ENCODE data around the gene ACBD6. TPM values are rescaled to one million over a fixed set of nuclear protein-coding genes. Genes with fewer than 3 reads are reported as not detected.
"Not testable (repeated sequence)": the region's sequence is repeated elsewhere in the genome, so short reads cannot be mapped to it uniquely, and the experiment has no call there.

ACBD6 gene, protein sequence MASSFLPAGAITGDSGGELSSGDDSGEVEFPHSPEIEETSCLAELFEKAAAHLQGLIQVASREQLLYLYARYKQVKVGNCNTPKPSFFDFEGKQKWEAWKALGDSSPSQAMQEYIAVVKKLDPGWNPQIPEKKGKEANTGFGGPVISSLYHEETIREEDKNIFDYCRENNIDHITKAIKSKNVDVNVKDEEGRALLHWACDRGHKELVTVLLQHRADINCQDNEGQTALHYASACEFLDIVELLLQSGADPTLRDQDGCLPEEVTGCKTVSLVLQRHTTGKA
- 47.4 and 49.0 TPM in 2 replicates for polyA plus RNA-seq (2011; rRNA removed)
- 38.8 and 43.2 TPM in 2 replicates for polyA minus RNA-seq (2011; rRNA and poly(A)+ RNA removed)

DNA sequence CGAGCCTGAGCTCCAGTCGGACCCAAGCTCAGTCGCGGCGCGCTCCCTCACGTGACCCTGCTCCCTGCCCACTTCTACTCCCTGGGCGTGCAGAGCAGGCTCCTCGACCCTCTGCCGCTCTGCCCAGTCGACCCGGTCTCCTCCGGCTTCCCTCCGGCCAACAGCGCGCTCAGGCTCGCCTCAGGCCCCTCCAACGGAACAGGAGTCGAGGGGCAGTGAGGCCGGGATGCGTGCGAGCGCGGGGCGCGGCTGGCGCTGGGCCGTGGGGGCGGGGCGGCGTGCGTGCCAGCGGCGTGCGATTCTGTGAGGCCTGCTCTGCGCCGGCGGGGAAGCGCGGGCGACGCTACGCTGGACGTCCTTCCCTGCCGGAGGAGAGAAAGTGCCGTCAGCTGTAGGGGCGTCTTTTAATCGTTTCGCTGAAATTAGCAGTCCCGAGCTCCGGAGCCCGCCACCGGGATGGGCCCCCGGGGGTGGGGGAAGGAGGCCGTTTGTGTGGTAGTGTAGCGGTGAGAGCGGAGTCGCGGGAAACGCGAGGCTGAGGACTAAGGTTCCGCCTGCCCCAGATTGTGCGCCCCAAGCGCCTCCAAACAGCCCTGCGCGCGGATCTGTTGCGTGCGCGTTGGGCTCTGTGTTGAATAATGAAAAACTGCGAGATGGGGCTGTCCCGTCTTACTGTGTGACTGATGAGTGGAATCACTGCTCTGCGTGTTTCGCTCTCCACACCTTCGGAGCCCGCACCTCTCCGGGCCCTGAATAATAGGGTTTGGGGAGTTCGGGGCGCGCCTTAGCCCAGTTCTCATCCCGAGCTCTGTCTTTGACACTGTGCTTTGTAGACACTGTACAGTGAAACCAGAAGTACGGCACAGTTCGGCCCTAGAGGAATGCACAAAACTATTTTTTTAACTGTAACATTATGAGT, at the start of gene ACBD6:
ACBD6 (minus strand) TSS at position 217 of the 919 bp plus-strand sequence. CDS start 311 bp downstream, outside the sequence.
- POLR2A ChIA-PET = interaction anchor here (0.5 kb wide), 1 partner anchor 396 kb away, joined by 3 read pairs; no protein-coding TSS in a partner anchor
- CTCF ChIA-PET = interaction anchor here (0.9 to 6.0 kb wide), 6 partner anchors 10 to 326 kb away, joined by 3 to 40 read pairs (median 3); no protein-coding TSS in a partner anchor
- no peaks in the 10 kb centered on the region for H3K36me3 ChIP-seq (ENCODE audit: control insufficient read depth, insufficient read depth, low read length)
- peak within 1 kb of the TSS; percentile 95 for H3K4me3 ChIP-seq (ENCODE audit: low read depth, low read length)
- H3K27me3 ChIP-seq (ENCODE audit: control insufficient read depth, insufficient read depth, low read length) = no peaks in the 10 kb centered on the region
- DNase-seq (ENCODE audit: low read depth) = no peak
- peak; percentile 34; the same call in 1 of the 2 replicates for TF ChIP-seq CTCF (IDR thresholded peaks at IDR 0.05; ENCODE audit: insufficient read depth, low read depth, low read length)

DNA sequence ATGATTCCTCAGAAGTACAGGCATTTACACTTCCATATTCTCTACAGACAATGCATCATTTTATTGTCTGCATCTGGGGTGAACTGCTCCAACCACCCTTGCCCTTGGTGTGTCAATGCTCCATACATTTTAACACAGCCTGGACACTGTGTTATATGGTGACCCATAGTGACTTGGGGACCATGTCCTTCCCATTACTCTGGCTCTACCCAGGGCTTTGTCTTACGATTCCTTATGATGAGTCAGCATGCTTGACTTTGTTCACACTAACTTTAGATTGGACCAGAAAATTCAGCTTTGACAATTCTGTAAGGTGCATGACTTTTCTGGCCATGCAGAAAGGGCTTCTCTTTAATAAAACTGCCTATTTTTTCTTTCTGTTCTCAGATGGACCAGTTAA, 49.6 kb upstream of the ACBD6 start:
- CTCF ChIA-PET = no interaction called here
- no peaks in the 10 kb centered on the region for H3K36me3 ChIP-seq (ENCODE audit: control insufficient read depth, insufficient read depth, low read length)
- H3K4me3 ChIP-seq (ENCODE audit: low read depth, low read length) = no peak overlapping the region
- no peak for DNase-seq (ENCODE audit: low read depth)
- H3K27me3 ChIP-seq (ENCODE audit: control insufficient read depth, insufficient read depth, low read length) = no peaks in the 10 kb centered on the region
- POLR2A ChIA-PET = no interaction called here
- TF ChIP-seq CTCF (IDR thresholded peaks at IDR 0.05; ENCODE audit: insufficient read depth, low read depth, low read length) = no peak

GRCh38 chr1:180550241-180550640, 47.9 kb upstream of the ACBD6 start:
- TF ChIP-seq CTCF (IDR thresholded peaks at IDR 0.05; ENCODE audit: insufficient read depth, low read depth, low read length) = no peak
- Histone ChIP-seq H3K27me3 (ENCODE audit: control insufficient read depth, insufficient read depth, low read length) (no peaks in the 10 kb centered on the region), H3K4me3 (ENCODE audit: low read depth, low read length) (no peak overlapping the region), H3K36me3 (ENCODE audit: control insufficient read depth, insufficient read depth, low read length) (no peaks in the 10 kb centered on the region)
- no peak for DNase-seq (ENCODE audit: low read depth)
- ChIA-PET CTCF (interaction anchor here (0.9 to 1.4 kb wide), 2 partner anchors 18 to 34 kb away, joined by 3 read pairs; no protein-coding TSS in a partner anchor), POLR2A (interaction anchor here (0.6 kb wide), 1 partner anchor 11 kb away, joined by 4 read pairs; no protein-coding TSS in a partner anchor)

DNA sequence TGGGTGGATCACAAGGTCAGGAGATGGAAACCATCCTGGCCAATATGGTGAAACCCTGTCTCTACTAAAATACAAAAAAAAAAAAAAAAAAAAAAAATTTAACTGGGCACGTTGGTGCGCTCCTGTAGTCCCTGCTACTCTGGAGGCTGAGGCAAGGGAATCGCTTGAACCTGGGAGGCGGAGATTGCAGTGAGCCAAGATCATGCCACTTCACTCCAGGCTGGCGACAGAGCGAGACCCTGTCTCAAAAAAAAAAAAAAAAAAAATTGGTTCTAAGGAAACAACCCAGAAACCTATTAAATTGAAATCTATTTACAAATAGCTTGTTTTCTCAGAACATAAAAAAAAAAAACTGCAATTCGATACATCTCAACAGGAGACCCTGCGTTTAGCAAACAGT, 47.4 kb upstream of the ACBD6 start:
- CTCF ChIA-PET = interaction anchor here (1.4 kb wide), 1 partner anchor 34 kb away, joined by 3 read pairs; no protein-coding TSS in a partner anchor
- not testable (repeated sequence) for H3K27me3 ChIP-seq (ENCODE audit: control insufficient read depth, insufficient read depth, low read length); H3K4me3 ChIP-seq (ENCODE audit: low read depth, low read length); DNase-seq (ENCODE audit: low read depth); H3K36me3 ChIP-seq (ENCODE audit: control insufficient read depth, insufficient read depth, low read length)
- POLR2A ChIA-PET = interaction anchor here (0.6 kb wide), 1 partner anchor 10 kb away, joined by 4 read pairs; no protein-coding TSS in a partner anchor

DNA sequence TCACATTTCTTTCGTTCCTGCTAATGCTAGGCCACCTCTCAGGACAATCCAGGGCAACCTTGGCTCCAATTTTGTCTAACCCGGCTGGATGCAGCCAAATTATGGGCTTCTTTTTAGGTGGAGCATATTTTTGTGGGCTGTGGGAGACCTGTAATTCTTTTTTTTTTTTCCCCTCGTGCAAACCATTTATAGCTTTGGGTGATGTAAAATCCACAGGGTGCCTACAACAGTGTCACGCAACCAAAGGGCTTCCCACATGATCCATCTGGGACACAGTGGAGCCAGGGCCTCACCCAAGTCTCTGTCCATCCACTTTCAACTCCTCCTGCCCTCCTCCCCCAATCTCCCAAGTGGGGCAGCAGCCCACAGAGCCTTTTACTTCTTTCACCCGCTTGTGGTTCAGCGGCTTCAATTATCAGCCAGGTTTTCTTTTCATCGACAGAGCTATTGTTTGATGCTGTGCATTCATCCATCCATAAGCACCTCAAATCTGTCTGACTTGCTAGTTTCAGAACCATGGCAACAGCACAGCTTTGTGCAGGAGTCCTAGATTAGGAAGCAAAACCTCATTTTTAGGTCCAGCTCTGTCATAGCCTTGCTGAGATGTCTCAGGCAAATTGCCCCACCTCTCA, 46.4 kb upstream of the ACBD6 start:
- no peak for TF ChIP-seq CTCF (IDR thresholded peaks at IDR 0.05; ENCODE audit: insufficient read depth, low read depth, low read length)
- H3K36me3 ChIP-seq (ENCODE audit: control insufficient read depth, insufficient read depth, low read length) = no peaks in the 10 kb centered on the region
- H3K27me3 ChIP-seq (ENCODE audit: control insufficient read depth, insufficient read depth, low read length) = no peaks in the 10 kb centered on the region
- H3K4me3 ChIP-seq (ENCODE audit: low read depth, low read length) = no peak overlapping the region
- DNase-seq (ENCODE audit: low read depth) = no peak
- ChIA-PET CTCF (interaction anchor here (1.0 kb wide), 1 partner anchor 315 kb away, joined by 3 read pairs; no protein-coding TSS in a partner anchor), POLR2A (no interaction called here)

Measured in BJ (cell line).